OCI-LY3 (cell line): ENCODE measurements around the gene CAND1.

Source experiments
- H2AFZ ChIP-seq: fragments of 200-600, 300-600 bp; shearing (Covaris generic); 2 replicates; pipeline ENCODE4 v1.6.0; 2014; ENCODE audit warnings: antibody characterized with exemption, low read depth, low read length
- H3K27ac ChIP-seq: fragments of 200-600, 300-600 bp; sonication (generic); 2 replicates; pipeline ENCODE4 v1.5.1; 2014; ENCODE audit warnings: mild to moderate bottlenecking, low read length, moderate library complexity, mixed read lengths
- H3K27me3 ChIP-seq: fragments of 200-600, 300-600 bp; sonication (generic); 2 replicates; pipeline ENCODE4 v1.6.1; 2014; ENCODE audit warnings: low read depth, low read length, mixed read lengths
- H3K36me3 ChIP-seq: fragments of 200-600, 300-600 bp; sonication (generic); replicated peaks from 2 replicates; pipeline ENCODE3; 2014; ENCODE audit warnings: low read depth, low read length, mixed read lengths
- H3K4me1 ChIP-seq: fragments of 300-600, 200-600 bp; sonication (generic); 2 replicates; pipeline ENCODE4 v1.6.1; 2014; ENCODE audit warnings: low read length, mixed read lengths
- H3K4me2 ChIP-seq: fragments of 200-600, 300-600 bp; sonication (generic); 2 replicates; pipeline ENCODE4 v1.6.1; 2014; ENCODE audit warnings: low read length, mixed read lengths
- H3K4me3 ChIP-seq: fragments of 300-600, 200-600 bp; sonication (generic); 2 replicates; pipeline ENCODE4 v1.5.1; 2014; ENCODE audit warnings: antibody characterized with exemption, mild to moderate bottlenecking, low read length, moderate library complexity
- H3K79me2 ChIP-seq: fragments of 300-600, 200-600 bp; shearing (Covaris generic); 2 replicates; pipeline ENCODE4 v1.6.1; 2014; ENCODE audit warnings: mild to moderate bottlenecking, low read length, mixed read lengths
- H3K9ac ChIP-seq: fragments of 300-600, 200-600 bp; shearing (Covaris generic); 2 replicates; pipeline ENCODE4 v1.6.0; 2014; ENCODE audit warnings: mild to moderate bottlenecking, low read length, moderate library complexity
- H3K9me3 ChIP-seq: fragments of 200-600, 300-600 bp; shearing (Covaris generic); 2 replicates; pipeline ENCODE4 v1.6.1; 2014; ENCODE audit warnings: low read length, mixed read lengths; ENCODE audit not compliant: insufficient read depth
- H4K20me1 ChIP-seq: fragments of 200-600, 300-600 bp; sonication (generic); 2 replicates; pipeline ENCODE4 v1.6.1; 2016; ENCODE audit warnings: low read length, mixed read lengths; ENCODE audit not compliant: insufficient read depth
- EZH2phosphoT487 ChIP-seq: fragments of 200-600 bp; shearing (Covaris generic); IDR thresholded peaks from 2 replicates; pipeline ENCODE4 v1.6.1; 2018; ENCODE audit warnings: antibody characterized with exemption, mixed run types, low read depth
- TF ChIP-seq, protein P1 (sequence below): fragments of 200-600, 300-600 bp; sonication (generic); IDR thresholded peaks from 2 replicates; pipeline ENCODE4 v1.5.1; 2014; ENCODE audit warnings: antibody characterized with exemption, low read length, low read depth

The CAND1 gene

DNA sequence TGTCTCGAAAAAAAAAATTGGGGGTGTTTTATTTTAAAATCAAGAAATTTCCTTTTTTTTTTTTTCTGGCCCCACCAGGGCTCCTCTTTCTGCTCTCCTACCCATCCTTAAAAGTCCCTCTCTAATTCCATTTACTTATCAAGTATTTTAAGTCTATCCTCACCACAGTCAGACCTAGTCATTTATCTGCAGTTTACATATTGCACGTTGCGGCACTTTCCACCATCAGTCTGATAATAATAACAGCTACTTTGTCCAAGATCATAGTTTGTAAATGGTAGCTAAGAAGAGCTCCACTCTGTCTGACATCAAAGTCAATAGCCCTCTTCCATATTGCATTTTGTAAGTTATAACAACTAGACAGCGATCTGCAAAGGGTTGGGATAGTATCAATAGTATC, 23.6 kb upstream of the CAND1 start:
- Histone ChIP-seq H4K20me1 (no peaks in the 10 kb centered on the region), H2AFZ (no peak overlapping the region), H3K27ac (no peak overlapping the region), H3K4me1 (no peaks in the 10 kb centered on the region), H3K9ac (no peak overlapping the region), H3K9me3 (no peaks in the 10 kb centered on the region), H3K79me2 (no peaks in the 10 kb centered on the region), H3K4me2 (no peak overlapping the region), H3K4me3 (no peak overlapping the region), H3K27me3 (no peaks in the 10 kb centered on the region), H3K36me3 (no peaks in the 10 kb centered on the region)
- TF ChIP-seq EZH2phosphoT487, result no peak
- TF ChIP-seq, protein P1, sequence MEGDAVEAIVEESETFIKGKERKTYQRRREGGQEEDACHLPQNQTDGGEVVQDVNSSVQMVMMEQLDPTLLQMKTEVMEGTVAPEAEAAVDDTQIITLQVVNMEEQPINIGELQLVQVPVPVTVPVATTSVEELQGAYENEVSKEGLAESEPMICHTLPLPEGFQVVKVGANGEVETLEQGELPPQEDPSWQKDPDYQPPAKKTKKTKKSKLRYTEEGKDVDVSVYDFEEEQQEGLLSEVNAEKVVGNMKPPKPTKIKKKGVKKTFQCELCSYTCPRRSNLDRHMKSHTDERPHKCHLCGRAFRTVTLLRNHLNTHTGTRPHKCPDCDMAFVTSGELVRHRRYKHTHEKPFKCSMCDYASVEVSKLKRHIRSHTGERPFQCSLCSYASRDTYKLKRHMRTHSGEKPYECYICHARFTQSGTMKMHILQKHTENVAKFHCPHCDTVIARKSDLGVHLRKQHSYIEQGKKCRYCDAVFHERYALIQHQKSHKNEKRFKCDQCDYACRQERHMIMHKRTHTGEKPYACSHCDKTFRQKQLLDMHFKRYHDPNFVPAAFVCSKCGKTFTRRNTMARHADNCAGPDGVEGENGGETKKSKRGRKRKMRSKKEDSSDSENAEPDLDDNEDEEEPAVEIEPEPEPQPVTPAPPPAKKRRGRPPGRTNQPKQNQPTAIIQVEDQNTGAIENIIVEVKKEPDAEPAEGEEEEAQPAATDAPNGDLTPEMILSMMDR, result no peak

DNA sequence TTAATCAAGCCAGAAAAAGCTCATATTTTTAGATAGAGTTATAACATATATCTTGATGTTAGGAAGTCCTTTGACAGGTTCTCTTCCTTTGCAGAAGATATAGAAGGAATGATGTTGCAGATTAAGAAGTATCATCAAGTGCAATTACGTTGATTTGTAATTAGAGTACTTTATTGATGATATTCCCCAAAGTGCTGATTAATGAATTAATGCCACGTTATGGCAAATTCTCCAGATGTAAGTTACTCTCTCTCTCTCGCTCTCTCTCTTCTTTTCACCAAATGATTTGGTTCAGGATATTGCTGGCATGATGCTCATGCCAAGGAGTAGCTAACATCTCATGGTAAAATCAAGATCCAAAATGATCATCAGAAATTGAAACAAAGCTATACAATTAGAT, 18.1 kb upstream of the CAND1 start:
- Histone ChIP-seq H3K4me1 (no peaks in the 10 kb centered on the region), H3K9me3 (no peaks in the 10 kb centered on the region), H4K20me1 (no peaks in the 10 kb centered on the region), H3K27ac (no peak overlapping the region), H3K9ac (no peak overlapping the region), H3K79me2 (no peaks in the 10 kb centered on the region), H3K4me3 (no peak overlapping the region), H2AFZ (no peak overlapping the region), H3K27me3 (no peaks in the 10 kb centered on the region), H3K4me2 (no peak overlapping the region), H3K36me3 (no peaks in the 10 kb centered on the region)
- TF ChIP-seq EZH2phosphoT487, result no peak
- TF ChIP-seq, protein P1, result no peak

- H3K27ac ChIP-seq, result no peak overlapping the region
Measured at GRCh38 chr12:67254372-67255026, 14.7 kb upstream of the CAND1 start.

DNA sequence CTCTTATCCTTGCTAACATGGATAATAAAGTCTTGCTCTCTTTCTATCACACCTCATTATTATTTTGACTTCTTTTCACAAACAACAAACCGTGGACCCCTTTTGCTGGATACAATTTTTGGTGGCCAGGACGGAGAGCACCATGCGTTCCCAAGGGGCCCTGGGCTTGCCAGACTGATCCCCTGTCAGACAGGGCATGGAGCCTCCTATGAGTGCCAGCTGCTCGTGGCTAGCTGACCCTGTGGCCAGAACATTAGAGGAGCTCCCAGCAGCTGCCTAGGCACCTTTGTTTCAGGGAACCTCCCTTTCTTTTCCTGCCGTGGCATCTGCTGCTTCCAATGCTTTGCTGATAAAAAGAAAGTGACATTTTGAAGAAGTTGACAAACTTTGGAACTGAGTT, 12.5 kb upstream of the CAND1 start:
- H3K9ac ChIP-seq, result no peak overlapping the region
- no peak overlapping the region for H3K27ac ChIP-seq
- no peaks in the 10 kb centered on the region for H3K36me3 ChIP-seq
- no peak overlapping the region for H3K4me3 ChIP-seq
- H3K4me1 ChIP-seq, result no peaks in the 10 kb centered on the region
- TF ChIP-seq EZH2phosphoT487, result no peak
- TF ChIP-seq, protein P1, result no peak
- H3K4me2 ChIP-seq, result no peak overlapping the region
- no peaks in the 10 kb centered on the region for H3K79me2 ChIP-seq
- H4K20me1 ChIP-seq, result no peaks in the 10 kb centered on the region
- no peaks in the 10 kb centered on the region for H3K9me3 ChIP-seq
- H3K27me3 ChIP-seq, result no peaks in the 10 kb centered on the region
- no peak overlapping the region for H2AFZ ChIP-seq

More at GRCh38 chr12:67254372-67255026, 14.7 kb upstream of the CAND1 start:
- Histone ChIP-seq H4K20me1 (no peaks in the 10 kb centered on the region), H3K4me3 (no peak overlapping the region), H3K9me3 (no peaks in the 10 kb centered on the region), H3K36me3 (no peaks in the 10 kb centered on the region), H3K9ac (no peak overlapping the region), H2AFZ (no peak overlapping the region), H3K4me1 (no peaks in the 10 kb centered on the region), H3K27me3 (no peaks in the 10 kb centered on the region), H3K79me2 (no peaks in the 10 kb centered on the region), H3K4me2 (no peak overlapping the region)
- TF ChIP-seq, protein P1, result no peak
- no peak for TF ChIP-seq EZH2phosphoT487
